ENCODE measurements around the gene GABBR2. TPM values are rescaled to one million over a fixed set of nuclear protein-coding genes. Genes with fewer than 3 reads are reported as not detected.

The GABBR2 gene
- total and polyA plus RNA-seq, 9 of the 15 experiments (the other 6 are each of a cell fraction or from before 2014, with no cell fraction given), result 0.15 to 1.9 (median 0.32) TPM

GRCh38 chr9:98373609-98374008, 335.1 kb downstream of the GABBR2 start (continued):
- TF ChIP-seq ATF3 (IDR thresholded peaks at IDR 0.05) (peak; percentile 65), ATF3 (CRISPR knock-in tag; conservative IDR thresholded peaks at IDR 0.05) (no peak), SREBF2 (CRISPR knock-in tag; IDR thresholded peaks at IDR 0.05) (no peak), MEIS2 (IDR thresholded peaks at IDR 0.05; ENCODE audit: partially characterized antibody) (no peak), ARID3A (IDR thresholded peaks at IDR 0.05; ENCODE audit: borderline replicate concordance, low read depth, low read length) (no peak), CBX8 (IDR thresholded peaks at IDR 0.05; ENCODE audit: borderline replicate concordance, extremely low read depth, low read depth, low read length, poor library complexity, severe bottlenecking) (no peak), FOXP1 (CRISPR knock-in tag; IDR thresholded peaks at IDR 0.05) (no peak), PCBP1 (IDR thresholded peaks at IDR 0.05; ENCODE audit: low read depth, low read length, poor library complexity, severe bottlenecking) (no peak), MLLT1 (IDR thresholded peaks at IDR 0.05) (no peak), RCOR1 (IDR thresholded peaks at IDR 0.05; ENCODE audit: borderline replicate concordance in 1 of 2, low read depth in 2 of 2, low read length in 2 of 2) (no peak)

All from K562 (cell line).